Measurements from ENCODE around the gene STYXL1. TPM values are rescaled to one million over a fixed set of nuclear protein-coding genes. Genes with fewer than 3 reads are reported as not detected.
"Not testable (repeated sequence)": the region's sequence is repeated elsewhere in the genome, so short reads cannot be mapped to it uniquely, and the experiment has no call there.

Gene STYXL1
- total and polyA plus RNA-seq, 2 experiments from 2014 or later = 28.0 to 39.2 TPM

- Histone ChIP-seq H3K4me1 (ENCODE audit: insufficient read depth) (no peaks in the 10 kb centered on the region), H3K9me2 (ENCODE audit: insufficient read depth) (no peaks in the 10 kb centered on the region), H3K4me2 (no peak overlapping the region), H3K4me3 (no peak overlapping the region), H2AFZ (no peak overlapping the region), H3K27ac (ENCODE audit: low read depth) (no peak overlapping the region), H3F3A (replicated peaks; ENCODE audit: low read depth) (no peaks in the 10 kb centered on the region), H4K20me1 (replicated peaks; ENCODE audit: insufficient read depth) (no peaks in the 10 kb centered on the region), H3K27me3 (ENCODE audit: insufficient read depth) (no peaks in the 10 kb centered on the region), H3K36me3 (ENCODE audit: insufficient read depth) (no peaks in the 10 kb centered on the region), H3K79me2 (replicated peaks; ENCODE audit: insufficient read depth) (no peaks in the 10 kb centered on the region)
- Mint-ChIP-seq H3K9me3 (no peaks in the 10 kb centered on the region), H3K36me3 (ENCODE audit: low read depth) (no peaks in the 10 kb centered on the region), H3K27me3 (ENCODE audit: insufficient read depth, low read depth, poor library complexity) (peaks cover 4% of the 10 kb centered on the region), H3K4me1 (no peaks in the 10 kb centered on the region), H3K27ac (no peak overlapping the region), H3K4me3 (no peak overlapping the region)
- ATAC-seq (no peak), DNase-seq (ENCODE audit: low spot score) (no peak)
- no peak for TF ChIP-seq ZNF331 (CRISPR knock-in tag; IDR thresholded peaks at IDR 0.05; ENCODE audit: low read depth)
- no peak for TF ChIP-seq CREB1 (CRISPR knock-in tag; IDR thresholded peaks at IDR 0.05; ENCODE audit: low read depth)
- no peak for TF ChIP-seq CTCF (conservative IDR thresholded peaks at IDR 0.05; ENCODE audit: low read depth in 2 of 2)
- TF ChIP-seq EZH2phosphoT487 (IDR thresholded peaks at IDR 0.05; ENCODE audit: unreplicated experiment) = no peak
Measured at GRCh38 chr7:76086070-76086469, 38.3 kb upstream of the STYXL1 start.

- not testable (repeated sequence) for H2AFZ ChIP-seq; H3K27ac ChIP-seq (ENCODE audit: low read depth); H3K9me3 Mint-ChIP-seq; H3K4me1 ChIP-seq (ENCODE audit: insufficient read depth); H3K27me3 ChIP-seq (ENCODE audit: insufficient read depth); H3K79me2 ChIP-seq (replicated peaks; ENCODE audit: insufficient read depth); H3K9me2 ChIP-seq (ENCODE audit: insufficient read depth); DNase-seq (ENCODE audit: low spot score); ATAC-seq; H3F3A ChIP-seq (replicated peaks; ENCODE audit: low read depth); H3K4me1 Mint-ChIP-seq; H3K36me3 Mint-ChIP-seq (ENCODE audit: low read depth); H3K27ac Mint-ChIP-seq; H3K4me2 ChIP-seq; H4K20me1 ChIP-seq (replicated peaks; ENCODE audit: insufficient read depth); H3K4me3 ChIP-seq; H3K27me3 Mint-ChIP-seq (ENCODE audit: insufficient read depth, low read depth, poor library complexity); H3K36me3 ChIP-seq (ENCODE audit: insufficient read depth); H3K4me3 Mint-ChIP-seq
Measured at GRCh38 chr7:76084115-76084514, 36.3 kb upstream of the STYXL1 start.

- Histone ChIP-seq H3F3A (replicated peaks; ENCODE audit: low read depth) (no peaks in the 10 kb centered on the region), H3K36me3 (ENCODE audit: insufficient read depth) (no peaks in the 10 kb centered on the region), H3K4me2 (no peak overlapping the region), H3K79me2 (replicated peaks; ENCODE audit: insufficient read depth) (no peaks in the 10 kb centered on the region), H3K27ac (ENCODE audit: low read depth) (no peak overlapping the region), H3K4me3 (no peak overlapping the region), H3K9me2 (ENCODE audit: insufficient read depth) (no peaks in the 10 kb centered on the region), H3K27me3 (ENCODE audit: insufficient read depth) (no peaks in the 10 kb centered on the region), H2AFZ (no peak overlapping the region), H3K4me1 (ENCODE audit: insufficient read depth) (no peaks in the 10 kb centered on the region), H4K20me1 (replicated peaks; ENCODE audit: insufficient read depth) (no peaks in the 10 kb centered on the region)
- Mint-ChIP-seq H3K4me3 (no peak overlapping the region), H3K36me3 (ENCODE audit: low read depth) (no peaks in the 10 kb centered on the region), H3K9me3 (no peaks in the 10 kb centered on the region), H3K4me1 (no peaks in the 10 kb centered on the region), H3K27me3 (ENCODE audit: insufficient read depth, low read depth, poor library complexity) (no peaks in the 10 kb centered on the region), H3K27ac (no peak overlapping the region)
- DNase-seq (ENCODE audit: low spot score) (no peak), ATAC-seq (no peak)
- TF ChIP-seq ZNF114 (CRISPR knock-in tag; IDR thresholded peaks at IDR 0.05) (no peak), POLR2AphosphoS5 (IDR thresholded peaks at IDR 0.05; ENCODE audit: low read depth) (no peak), NANOG (IDR thresholded peaks at IDR 0.05; ENCODE audit: borderline replicate concordance) (no peak), STAT1 (IDR thresholded peaks at IDR 0.05; ENCODE audit: unreplicated experiment) (no peak), ZNF331 (CRISPR knock-in tag; IDR thresholded peaks at IDR 0.05; ENCODE audit: low read depth) (no peak), ETS1 (IDR thresholded peaks at IDR 0.05) (no peak)
Measured at GRCh38 chr7:76080204-76080603, 32.4 kb upstream of the STYXL1 start.

Measured in GM23338 (cell line).